Brain microvascular endothelial cell (primary cell): Measurements from ENCODE around the gene TTC7B.
A peak's percentile ranks its signal among the peaks of the same experiment; 100 is the strongest.

Experiments used
- DNase-seq: peaks from one replicate; pipeline ENCODE4 v3.0.0-alpha.2; 2020
- H3K27ac ChIP-seq: fragments of 250-450 bp; sonication (Bioruptor Pico); 2 replicates; pipeline ENCODE4 v1.5.1; 2020; ENCODE audit warnings: mild to moderate bottlenecking, moderate library complexity
- H3K27me3 ChIP-seq: fragments of 250-450 bp; sonication (Bioruptor Pico); replicated peaks from 2 replicates; pipeline ENCODE4 v1.5.1; 2020; ENCODE audit warnings: mild to moderate bottlenecking
- H3K36me3 ChIP-seq: fragments of 250-450 bp; sonication (Bioruptor Pico); replicated peaks from 2 replicates; pipeline ENCODE4 v1.5.1; 2020; ENCODE audit warnings: mild to moderate bottlenecking
- H3K4me3 ChIP-seq: 2 replicates; pipeline ENCODE4 v1.5.1; 2011; ENCODE audit warnings: low read depth, mild to moderate bottlenecking, control low read depth, low read length, moderate library complexity
- in situ Hi-C: cut with HindIII; loops from 2 replicates; pipeline ENCODE4 v1.10.0; 2017; ENCODE audit warnings: low sequenced_read_pairs, low pct_ligation_motif_present
- TF ChIP-seq, protein P1 (sequence below): IDR thresholded peaks from 2 replicates; pipeline ENCODE4 v1.5.1; 2011; ENCODE audit warnings: low read depth, mild to moderate bottlenecking, moderate library complexity, low read length, control low read depth, inconsistent platforms; ENCODE audit errors: missing control alignments

TTC7B gene

DNA sequence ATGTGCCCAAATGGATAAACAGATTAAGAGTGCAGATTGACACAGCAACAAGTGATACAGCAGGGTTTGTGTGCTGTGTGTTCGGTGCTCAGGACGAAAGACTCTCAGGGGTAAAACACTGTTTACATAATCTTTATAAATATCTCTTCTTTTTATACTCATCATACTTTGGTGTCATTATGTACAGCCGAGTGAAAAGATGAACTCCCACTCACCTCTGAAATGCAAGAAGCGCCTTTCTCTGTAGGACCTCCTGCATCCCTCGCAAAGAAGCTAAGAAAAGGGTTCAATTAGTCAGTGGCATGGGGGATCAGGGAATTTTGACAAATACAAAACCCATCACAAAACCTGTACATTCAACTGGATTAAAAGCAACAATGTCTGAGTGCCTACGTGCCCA lies 163.6 kb downstream of the TTC7B start:
- no peak overlapping the region for H3K4me3 ChIP-seq
- H3K36me3 ChIP-seq = no peaks in the 10 kb centered on the region
- no peak for DNase-seq
- no peaks in the 10 kb centered on the region for H3K27me3 ChIP-seq
- H3K27ac ChIP-seq = no peak overlapping the region
- in situ Hi-C loops = no loop called here
- TF ChIP-seq, protein P1, sequence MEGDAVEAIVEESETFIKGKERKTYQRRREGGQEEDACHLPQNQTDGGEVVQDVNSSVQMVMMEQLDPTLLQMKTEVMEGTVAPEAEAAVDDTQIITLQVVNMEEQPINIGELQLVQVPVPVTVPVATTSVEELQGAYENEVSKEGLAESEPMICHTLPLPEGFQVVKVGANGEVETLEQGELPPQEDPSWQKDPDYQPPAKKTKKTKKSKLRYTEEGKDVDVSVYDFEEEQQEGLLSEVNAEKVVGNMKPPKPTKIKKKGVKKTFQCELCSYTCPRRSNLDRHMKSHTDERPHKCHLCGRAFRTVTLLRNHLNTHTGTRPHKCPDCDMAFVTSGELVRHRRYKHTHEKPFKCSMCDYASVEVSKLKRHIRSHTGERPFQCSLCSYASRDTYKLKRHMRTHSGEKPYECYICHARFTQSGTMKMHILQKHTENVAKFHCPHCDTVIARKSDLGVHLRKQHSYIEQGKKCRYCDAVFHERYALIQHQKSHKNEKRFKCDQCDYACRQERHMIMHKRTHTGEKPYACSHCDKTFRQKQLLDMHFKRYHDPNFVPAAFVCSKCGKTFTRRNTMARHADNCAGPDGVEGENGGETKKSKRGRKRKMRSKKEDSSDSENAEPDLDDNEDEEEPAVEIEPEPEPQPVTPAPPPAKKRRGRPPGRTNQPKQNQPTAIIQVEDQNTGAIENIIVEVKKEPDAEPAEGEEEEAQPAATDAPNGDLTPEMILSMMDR = no peak

DNA sequence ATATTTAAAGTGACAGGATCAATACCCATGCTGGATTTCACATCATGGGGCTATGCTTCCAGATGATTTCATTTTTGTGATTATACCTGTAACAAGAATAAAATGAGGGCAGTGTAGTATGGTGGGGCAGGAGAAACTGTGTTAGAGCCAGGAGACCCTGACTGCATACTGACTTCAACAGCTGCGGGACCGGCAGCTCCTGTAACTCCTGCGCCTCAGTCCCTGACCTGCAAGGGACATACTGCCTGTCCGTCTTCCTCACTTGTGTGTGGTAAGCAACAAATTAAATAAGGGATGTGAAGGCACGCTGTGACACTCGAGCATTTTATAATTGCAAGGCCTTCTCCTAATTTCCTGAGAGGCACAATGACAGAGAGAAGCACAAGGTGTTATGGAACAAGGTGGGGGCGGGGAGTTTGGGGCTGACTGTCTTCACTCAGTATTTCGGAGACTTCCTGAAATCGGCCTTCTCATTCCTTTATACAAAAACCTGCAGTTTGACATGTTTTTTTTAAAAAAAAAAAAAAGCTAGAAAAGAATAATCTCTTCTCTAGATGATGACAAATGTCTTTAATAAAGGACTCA lies 164.2 kb downstream of the TTC7B start:
- no peak overlapping the region for H3K27ac ChIP-seq
- H3K36me3 ChIP-seq = no peaks in the 10 kb centered on the region
- TF ChIP-seq, protein P1 = no peak
- no peak for DNase-seq
- in situ Hi-C loops = no loop called here
- no peaks in the 10 kb centered on the region for H3K27me3 ChIP-seq
- H3K4me3 ChIP-seq = no peak overlapping the region

DNA sequence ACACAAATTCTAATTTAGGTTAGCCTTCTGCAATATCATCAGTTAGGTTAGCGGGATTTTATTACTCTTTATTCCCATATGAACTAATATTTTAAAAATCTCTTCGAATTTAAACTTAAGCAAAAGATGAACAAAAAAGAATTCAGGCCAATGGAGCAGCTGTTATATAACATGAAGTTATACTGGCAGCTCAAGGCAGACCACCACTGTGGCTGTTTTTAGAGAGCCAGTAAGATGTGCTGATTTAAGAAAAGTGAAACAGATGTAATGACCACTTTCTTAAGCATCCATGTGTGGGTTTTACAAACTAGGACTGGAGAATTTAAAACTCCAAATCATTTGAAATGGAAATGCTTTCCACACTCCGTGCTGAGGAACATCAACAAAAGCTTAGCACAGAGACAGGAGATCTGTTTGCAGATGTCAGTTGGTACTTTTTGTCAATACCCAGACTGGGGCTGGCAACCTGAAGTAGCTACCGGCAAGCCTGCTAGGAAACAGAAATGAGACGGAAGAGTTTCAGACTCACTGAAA lies 164.9 kb downstream of the TTC7B start:
- TF ChIP-seq, protein P1 = no peak
- no peak for DNase-seq
- H3K4me3 ChIP-seq = no peak overlapping the region
- no peaks in the 10 kb centered on the region for H3K27me3 ChIP-seq
- in situ Hi-C loops = no loop called here
- H3K27ac ChIP-seq = no peak overlapping the region
- H3K36me3 ChIP-seq = no peaks in the 10 kb centered on the region

DNA sequence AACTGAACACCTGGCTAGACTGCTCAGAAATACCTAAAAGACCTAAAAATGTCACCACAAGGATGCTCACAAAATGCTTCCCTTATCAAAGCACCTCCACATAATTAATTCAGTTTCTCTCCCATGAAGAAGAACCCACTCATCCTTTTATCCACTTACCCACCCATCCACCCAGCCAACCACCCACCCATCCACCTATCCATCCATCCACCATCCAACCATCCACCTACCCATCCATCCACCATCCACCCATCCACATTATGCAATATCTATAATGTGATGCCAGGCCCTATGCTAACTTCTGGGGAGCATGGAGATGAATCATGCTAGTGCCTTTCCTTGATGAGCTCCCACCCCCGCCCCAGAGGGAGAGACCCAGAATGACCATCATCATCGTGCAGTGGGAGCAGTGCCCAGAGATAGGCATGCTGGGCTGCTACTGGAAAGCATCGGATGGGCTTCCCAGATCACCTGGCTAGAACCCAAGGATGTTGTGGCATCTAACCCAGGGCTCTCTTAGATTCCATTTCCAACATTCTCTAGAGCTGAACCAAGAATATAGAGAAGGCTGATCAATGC lies 166.6 kb downstream of the TTC7B start:
- Histone ChIP-seq H3K27me3 (no peaks in the 10 kb centered on the region), H3K4me3 (no peak overlapping the region), H3K36me3 (no peaks in the 10 kb centered on the region), H3K27ac (no peak overlapping the region)
- no peak for DNase-seq
- in situ Hi-C loops = no loop called here
- TF ChIP-seq, protein P1 = no peak

DNA sequence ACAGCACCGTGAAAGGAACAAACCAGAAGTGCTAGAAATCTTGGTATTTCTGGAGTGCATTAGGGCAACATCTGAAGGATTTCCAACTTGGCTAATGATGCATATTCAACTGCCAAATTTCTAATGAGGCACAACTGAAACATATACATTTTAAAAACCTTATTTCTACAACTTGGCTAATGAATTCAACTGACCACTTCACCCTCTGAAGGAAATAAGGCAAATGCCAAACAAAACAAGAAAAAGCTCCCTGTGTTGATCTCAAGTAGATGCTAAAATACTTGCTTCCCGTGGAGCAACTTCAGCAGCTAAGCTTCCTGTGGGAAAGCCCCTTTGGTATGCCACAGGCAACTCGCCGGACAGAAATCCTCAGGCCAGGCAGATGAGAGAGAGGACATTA lies 167.1 kb downstream of the TTC7B start:
- H3K27ac ChIP-seq = no peak overlapping the region
- TF ChIP-seq, protein P1 = no peak
- peak; percentile 35 for DNase-seq
- in situ Hi-C loops = no loop called here
- no peaks in the 10 kb centered on the region for H3K27me3 ChIP-seq
- H3K4me3 ChIP-seq = no peak overlapping the region
- no peaks in the 10 kb centered on the region for H3K36me3 ChIP-seq
